Ishikawa (cell line): ENCODE data around the gene BICRA.

Experiments used
- CEBPB ChIP-seq: IDR thresholded peaks from 2 replicates; pipeline ENCODE4 v1.6.1; 2012
- CREB1 ChIP-seq: IDR thresholded peaks from 2 replicates; pipeline ENCODE4 v1.6.1; 2012; ENCODE audit warnings: low read depth
- EGR1 ChIP-seq: IDR thresholded peaks from 2 replicates; pipeline ENCODE4 v1.6.1; 2012
- EP300 ChIP-seq: IDR thresholded peaks from 2 replicates; pipeline ENCODE4 v1.6.1; 2012; ENCODE audit warnings: borderline replicate concordance
- FOXM1 ChIP-seq: IDR thresholded peaks from 2 replicates; pipeline ENCODE4 v1.6.1; 2012; ENCODE audit warnings: low read depth, borderline replicate concordance
- NFIC ChIP-seq: IDR thresholded peaks from 2 replicates; pipeline ENCODE4 v1.6.1; 2012
- RAD21 ChIP-seq: IDR thresholded peaks from 2 replicates; pipeline ENCODE4 v1.6.1; 2012; ENCODE audit warnings: low read depth
- TAF1 ChIP-seq: IDR thresholded peaks from 2 replicates; pipeline ENCODE4 v1.6.1; 2012; ENCODE audit warnings: low read depth, mild to moderate bottlenecking
- TCF12 ChIP-seq: IDR thresholded peaks from 2 replicates; pipeline ENCODE4 v1.6.1; 2012; ENCODE audit warnings: low read depth
- TEAD4 ChIP-seq: IDR thresholded peaks from 2 replicates; pipeline ENCODE4 v1.6.1; 2012
- YY1 ChIP-seq: IDR thresholded peaks from 2 replicates; pipeline ENCODE4 v1.6.1; 2012; ENCODE audit warnings: low read depth
- ZBTB7A ChIP-seq: IDR thresholded peaks from 2 replicates; pipeline ENCODE4 v1.6.1; 2012; ENCODE audit warnings: low read depth
- TF ChIP-seq, protein P1 (sequence below): IDR thresholded peaks from 2 replicates; pipeline ENCODE4 v1.6.1; 2012
- TF ChIP-seq, protein P2 (sequence below): IDR thresholded peaks from 2 replicates; pipeline ENCODE4 v1.6.1; 2012; ENCODE audit warnings: low read depth, mild to moderate bottlenecking
- TF ChIP-seq, protein P3 (sequence below): IDR thresholded peaks from 2 replicates; pipeline ENCODE4 v1.6.1; 2012

The BICRA gene

DNA sequence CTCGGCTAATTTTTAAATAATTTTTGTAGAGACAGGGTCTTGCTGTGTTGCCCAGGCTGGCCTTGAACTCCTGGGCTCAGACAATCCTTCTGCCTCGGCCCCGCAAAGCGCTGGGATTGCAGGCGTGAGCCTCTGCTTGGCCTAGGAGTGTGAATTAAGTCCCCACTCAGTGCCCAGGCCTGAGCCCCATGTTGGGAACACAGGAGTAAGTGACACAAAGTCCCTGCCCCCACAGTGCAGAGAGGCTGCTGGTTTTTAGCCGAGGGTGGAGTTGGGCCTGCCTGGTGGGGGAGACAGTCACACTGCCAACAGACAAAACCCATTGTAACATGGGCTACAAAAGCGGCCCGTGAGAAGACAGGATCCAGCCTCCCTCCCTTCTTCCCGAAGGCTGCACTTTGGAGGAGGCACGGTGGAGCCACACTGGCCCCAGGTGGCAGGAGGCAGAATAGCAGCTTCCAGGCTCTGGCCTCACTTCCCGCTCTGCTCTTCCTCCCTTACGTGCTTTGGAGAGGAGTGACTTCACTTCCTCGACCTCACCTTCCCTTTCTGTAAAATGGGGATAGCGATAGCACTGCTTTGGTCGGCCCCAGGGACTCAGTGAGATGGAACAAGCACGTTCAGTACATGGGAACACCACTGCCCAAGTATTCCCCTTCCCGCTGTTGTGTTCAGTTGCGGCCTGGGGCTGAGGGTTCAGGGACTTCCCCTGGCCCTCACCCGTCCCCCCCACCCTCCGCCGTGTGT is 89.1 kb downstream of the BICRA start:
- TF ChIP-seq FOXM1 (no peak), RAD21 (peak; percentile 96)

DNA sequence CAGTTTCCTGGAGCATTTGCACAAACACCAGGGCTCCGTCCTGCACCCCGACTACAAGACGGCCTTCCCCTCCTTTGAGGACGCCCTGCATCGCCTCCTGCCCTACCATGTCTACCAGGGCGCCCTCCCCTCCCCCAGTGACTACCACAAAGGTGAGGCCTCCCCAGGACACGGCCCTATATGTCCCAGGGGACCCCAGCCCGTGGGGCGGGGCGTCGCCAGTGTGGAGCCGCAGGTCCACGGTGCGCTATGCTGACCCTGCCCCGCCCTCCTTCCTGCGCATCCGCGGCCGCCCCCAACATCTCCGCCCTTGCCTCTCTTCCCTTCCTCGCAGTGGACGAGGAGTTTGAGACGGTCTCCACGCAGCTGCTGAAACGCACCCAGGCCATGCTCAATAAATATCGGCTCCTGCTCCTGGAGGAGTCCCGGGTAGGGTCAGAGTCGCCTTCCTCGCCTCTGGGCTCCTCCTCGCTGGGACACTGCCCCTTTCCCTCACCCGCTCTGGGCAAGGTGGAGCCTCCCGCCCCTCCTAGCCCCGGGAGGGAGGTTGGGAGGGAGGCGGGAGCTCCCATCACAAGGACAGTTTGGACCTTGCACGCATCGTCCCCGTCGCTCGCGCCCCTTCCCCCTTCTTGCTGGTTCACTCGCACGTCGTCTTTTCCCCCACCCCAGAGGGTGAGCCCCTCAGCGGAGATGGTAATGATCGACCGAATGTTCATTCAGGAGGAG is 89.9 kb downstream of the BICRA start:
- no peak for TF ChIP-seq EGR1
- no peak for TF ChIP-seq CREB1
- TF ChIP-seq CEBPB, result no peak
- no peak for TF ChIP-seq ZBTB7A
- no peak for TF ChIP-seq EP300
- TF ChIP-seq, protein P1, sequence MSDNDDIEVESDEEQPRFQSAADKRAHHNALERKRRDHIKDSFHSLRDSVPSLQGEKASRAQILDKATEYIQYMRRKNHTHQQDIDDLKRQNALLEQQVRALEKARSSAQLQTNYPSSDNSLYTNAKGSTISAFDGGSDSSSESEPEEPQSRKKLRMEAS, result no peak
- TF ChIP-seq RAD21, result no peak
- TF ChIP-seq, protein P2, sequence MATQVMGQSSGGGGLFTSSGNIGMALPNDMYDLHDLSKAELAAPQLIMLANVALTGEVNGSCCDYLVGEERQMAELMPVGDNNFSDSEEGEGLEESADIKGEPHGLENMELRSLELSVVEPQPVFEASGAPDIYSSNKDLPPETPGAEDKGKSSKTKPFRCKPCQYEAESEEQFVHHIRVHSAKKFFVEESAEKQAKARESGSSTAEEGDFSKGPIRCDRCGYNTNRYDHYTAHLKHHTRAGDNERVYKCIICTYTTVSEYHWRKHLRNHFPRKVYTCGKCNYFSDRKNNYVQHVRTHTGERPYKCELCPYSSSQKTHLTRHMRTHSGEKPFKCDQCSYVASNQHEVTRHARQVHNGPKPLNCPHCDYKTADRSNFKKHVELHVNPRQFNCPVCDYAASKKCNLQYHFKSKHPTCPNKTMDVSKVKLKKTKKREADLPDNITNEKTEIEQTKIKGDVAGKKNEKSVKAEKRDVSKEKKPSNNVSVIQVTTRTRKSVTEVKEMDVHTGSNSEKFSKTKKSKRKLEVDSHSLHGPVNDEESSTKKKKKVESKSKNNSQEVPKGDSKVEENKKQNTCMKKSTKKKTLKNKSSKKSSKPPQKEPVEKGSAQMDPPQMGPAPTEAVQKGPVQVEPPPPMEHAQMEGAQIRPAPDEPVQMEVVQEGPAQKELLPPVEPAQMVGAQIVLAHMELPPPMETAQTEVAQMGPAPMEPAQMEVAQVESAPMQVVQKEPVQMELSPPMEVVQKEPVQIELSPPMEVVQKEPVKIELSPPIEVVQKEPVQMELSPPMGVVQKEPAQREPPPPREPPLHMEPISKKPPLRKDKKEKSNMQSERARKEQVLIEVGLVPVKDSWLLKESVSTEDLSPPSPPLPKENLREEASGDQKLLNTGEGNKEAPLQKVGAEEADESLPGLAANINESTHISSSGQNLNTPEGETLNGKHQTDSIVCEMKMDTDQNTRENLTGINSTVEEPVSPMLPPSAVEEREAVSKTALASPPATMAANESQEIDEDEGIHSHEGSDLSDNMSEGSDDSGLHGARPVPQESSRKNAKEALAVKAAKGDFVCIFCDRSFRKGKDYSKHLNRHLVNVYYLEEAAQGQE, result no peak
- no peak for TF ChIP-seq TAF1
- no peak for TF ChIP-seq NFIC

DNA sequence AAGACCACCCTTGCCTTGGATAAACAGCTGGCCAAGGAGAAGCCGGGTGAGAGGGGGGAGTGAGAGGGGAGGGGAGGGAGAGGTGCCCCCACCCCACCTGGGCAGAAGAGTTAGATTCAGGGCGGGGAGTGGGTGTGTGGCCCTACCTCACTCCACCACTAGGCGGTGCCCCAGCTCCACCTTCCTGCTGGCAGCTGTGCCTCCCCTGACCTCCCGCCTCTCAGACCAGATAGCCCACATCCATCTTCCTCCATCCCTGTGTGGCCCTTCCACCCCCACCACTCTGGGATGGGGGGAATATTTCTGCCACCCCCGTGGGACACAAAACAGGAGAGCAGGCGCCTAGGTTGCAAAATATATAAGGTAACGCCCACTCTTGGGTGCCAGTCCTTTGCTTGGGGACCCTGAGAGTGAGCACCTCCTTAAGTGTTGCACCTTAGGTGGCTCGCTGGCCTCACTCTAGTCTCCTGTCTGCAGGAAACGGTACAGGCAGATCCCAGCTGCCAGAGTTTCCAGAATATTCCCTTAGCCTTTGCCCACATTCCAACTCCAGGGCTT is 90.5 kb downstream of the BICRA start:
- 0 out of 2 replicates have a peak, but pooled peaks have one; percentile 26 for TF ChIP-seq ZBTB7A
- TF ChIP-seq YY1, result 0 out of 2 replicates have a peak, but pooled peaks have one; percentile 15
- TF ChIP-seq FOXM1, result no peak
- TF ChIP-seq TEAD4, result no peak
- peak; percentile 58 for TF ChIP-seq RAD21

DNA sequence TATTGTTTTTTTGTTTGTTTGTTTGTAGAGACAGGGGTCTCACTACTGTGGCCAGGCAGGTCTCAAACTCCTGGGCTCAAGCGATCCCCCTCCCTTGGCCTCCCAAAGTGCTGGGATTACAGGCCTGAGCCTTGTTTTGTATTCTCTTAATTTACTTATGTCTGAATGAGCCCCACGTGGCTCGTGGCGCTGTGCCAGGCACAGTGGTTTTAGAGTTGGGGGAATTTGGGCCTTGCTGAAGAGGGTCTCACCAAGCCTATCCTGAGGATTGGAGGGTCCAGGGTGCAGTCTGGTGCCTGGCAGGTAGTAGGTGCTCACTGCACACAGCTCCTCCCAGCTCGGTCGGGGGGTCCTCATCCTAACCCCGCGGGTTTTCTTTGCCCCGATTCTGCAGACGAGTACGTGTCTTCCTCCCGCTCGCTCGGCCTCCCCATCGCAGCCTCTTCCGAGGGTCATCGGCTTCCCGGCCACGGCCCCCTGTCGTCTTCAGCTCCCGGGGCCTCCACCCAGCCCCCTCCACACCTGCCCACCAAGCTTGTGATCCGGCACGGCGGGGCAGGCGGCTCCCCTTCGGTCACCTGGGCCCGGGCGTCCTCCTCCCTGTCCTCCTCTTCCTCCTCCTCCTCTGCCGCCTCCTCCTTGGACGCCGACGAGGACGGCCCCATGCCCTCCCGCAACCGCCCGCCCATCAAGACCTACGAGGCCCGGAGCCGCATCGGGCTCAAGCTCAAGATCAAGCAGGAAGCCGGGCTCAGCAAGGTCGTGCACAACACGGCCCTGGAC is 92.2 kb downstream of the BICRA start:
- TF ChIP-seq FOXM1, result no peak
- no peak for TF ChIP-seq TAF1
- no peak for TF ChIP-seq CEBPB
- no peak for TF ChIP-seq ZBTB7A
- no peak for TF ChIP-seq EP300
- no peak for TF ChIP-seq YY1
- no peak for TF ChIP-seq NFIC
- TF ChIP-seq TCF12, result no peak
- TF ChIP-seq, protein P1, result no peak
- TF ChIP-seq CREB1, result no peak

DNA sequence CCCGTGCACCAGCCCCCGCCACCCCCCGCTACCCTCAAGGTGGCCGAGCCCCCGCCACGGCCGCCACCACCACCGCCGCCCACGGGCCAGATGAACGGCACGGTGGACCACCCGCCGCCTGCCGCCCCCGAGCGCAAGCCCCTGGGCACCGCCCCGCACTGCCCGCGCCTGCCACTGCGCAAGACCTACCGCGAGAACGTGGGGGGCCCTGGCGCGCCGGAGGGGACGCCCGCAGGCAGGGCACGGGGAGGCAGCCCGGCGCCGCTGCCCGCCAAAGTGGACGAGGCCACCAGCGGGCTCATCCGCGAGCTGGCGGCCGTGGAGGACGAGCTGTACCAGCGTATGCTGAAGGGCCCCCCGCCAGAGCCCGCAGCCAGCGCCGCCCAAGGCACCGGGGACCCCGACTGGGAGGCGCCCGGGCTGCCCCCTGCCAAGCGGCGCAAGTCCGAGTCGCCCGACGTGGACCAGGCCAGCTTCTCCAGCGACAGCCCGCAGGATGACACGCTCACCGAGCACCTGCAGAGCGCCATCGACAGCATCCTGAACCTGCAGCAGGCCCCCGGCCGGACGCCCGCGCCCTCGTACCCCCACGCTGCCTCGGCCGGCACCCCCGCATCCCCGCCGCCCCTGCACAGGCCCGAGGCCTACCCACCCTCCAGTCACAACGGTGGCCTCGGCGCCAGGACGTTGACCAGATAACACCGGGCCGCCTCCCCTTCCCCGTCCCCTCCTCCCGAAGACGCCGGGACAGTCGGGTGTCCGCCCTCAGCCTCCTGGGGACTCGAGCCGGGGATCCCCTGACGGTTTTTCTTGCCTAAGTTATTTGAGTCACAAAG is 93.0 kb downstream of the BICRA start:
- TF ChIP-seq RAD21, result no peak
- no peak for TF ChIP-seq TEAD4
- TF ChIP-seq YY1, result no peak
- no peak for TF ChIP-seq CREB1
- TF ChIP-seq, protein P3, sequence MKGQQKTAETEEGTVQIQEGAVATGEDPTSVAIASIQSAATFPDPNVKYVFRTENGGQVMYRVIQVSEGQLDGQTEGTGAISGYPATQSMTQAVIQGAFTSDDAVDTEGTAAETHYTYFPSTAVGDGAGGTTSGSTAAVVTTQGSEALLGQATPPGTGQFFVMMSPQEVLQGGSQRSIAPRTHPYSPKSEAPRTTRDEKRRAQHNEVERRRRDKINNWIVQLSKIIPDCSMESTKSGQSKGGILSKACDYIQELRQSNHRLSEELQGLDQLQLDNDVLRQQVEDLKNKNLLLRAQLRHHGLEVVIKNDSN, result no peak
- TF ChIP-seq, protein P1, result no peak
- no peak for TF ChIP-seq CEBPB
- TF ChIP-seq EP300, result no peak
- no peak for TF ChIP-seq ZBTB7A
- TF ChIP-seq TCF12, result no peak
- TF ChIP-seq NFIC, result no peak
- TF ChIP-seq EGR1, result no peak
- TF ChIP-seq FOXM1, result no peak
- no peak for TF ChIP-seq TAF1
- TF ChIP-seq, protein P2, result no peak
